Dermis microvascular lymphatic vessel endothelial cell (primary cell): ENCODE data around the gene VPS13D. TPM values are rescaled to one million over a fixed set of nuclear protein-coding genes. Genes with fewer than 3 reads are reported as not detected.
A peak's percentile ranks its signal among the peaks of the same experiment; 100 is the strongest.
"Not testable (repeated sequence)": the region's sequence is repeated elsewhere in the genome, so short reads cannot be mapped to it uniquely, and the experiment has no call there.

Experiments used
- DNase-seq, 2 donors: peaks; one replicate each; pipeline versions ENCODE4 v3.0.0 to v3.0.0-alpha.2; 2010; ENCODE audit warnings: low read depth in 2 of 2
- total RNA-seq: library from RNA; depleted of rRNA; stranded (reverse); fragments of >200 nt; gene quantifications from 2 replicates; pipeline ENCODE4 v1.2.1, GENCODE V29; 2014

VPS13D gene
- total RNA-seq, 1 donor from 2014 or later: 22.9 TPM

DNA sequence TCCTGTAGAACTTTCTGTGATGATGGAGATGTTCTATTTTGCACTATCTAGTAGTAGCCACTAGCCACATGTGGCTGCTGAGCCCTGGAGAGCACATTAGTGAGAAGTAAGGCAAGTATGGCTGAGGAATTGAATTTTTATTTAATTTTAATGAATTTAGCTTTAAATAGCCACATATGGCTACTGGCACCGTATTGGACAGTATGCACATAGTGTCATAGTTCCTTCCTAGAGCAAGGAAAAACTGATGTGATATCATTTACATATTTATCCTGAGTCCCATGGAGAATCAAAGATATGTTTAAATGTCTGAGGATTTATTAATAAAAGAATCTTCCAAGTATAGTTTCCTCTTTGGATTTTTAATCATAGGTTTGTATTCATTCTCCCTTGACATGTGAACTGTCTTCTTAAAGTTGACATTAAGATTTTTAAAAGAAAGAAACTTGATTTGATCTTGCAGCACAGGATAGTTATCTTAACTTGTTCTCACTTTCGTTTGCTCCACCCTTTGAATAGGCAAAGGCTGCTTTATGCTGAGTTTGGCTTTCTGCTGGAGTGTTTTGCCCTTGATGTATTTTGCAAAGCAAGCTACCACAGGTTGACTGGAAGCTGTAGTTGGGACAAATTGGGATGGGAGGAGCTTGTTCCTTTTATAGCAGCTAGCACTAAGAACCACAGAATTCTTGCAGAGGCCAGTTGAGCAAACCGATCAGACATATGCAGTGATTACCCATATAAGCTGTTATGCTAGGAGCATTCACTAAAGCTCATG lies 129.7 kb downstream of the VPS13D start:
- no peak for DNase-seq

DNA sequence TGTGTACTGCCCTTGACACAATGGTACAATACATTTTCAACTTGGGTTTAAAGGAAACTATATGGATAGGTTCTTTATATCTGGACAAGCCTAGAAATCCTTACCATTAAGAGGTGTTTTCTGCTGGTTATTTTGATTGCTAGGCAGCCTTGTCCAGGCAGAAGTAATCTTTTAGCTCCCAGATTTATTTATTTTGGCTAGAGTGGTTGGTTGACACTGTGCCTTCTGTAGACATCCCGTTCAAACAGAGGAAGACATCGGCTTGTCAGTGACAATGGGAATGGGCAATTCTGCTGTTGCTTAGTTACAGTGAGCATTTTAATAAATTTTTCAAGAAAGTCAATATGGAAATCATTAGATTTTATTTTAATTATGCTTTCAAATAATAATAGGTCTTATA lies 138.8 kb downstream of the VPS13D start:
- peak; percentile 68 to 84 for DNase-seq

DNA sequence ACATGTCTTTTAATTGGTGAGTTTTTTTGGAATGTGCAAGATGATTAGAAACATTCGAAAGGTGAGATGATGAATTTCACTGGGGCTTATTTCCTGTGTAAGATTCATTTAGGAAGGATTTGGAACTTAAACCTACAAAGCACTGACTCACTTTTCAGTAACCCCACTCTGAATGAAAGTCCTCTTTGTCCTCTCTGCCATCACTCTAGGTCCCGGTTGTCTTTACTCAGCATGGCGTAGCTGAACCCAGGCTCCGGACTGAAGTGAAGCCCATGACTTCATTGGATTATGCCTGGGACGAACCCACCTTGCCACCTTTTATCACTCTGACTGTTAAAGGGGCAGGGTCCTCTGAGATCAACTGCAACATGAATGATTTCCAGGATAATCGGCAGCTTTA lies 139.4 kb downstream of the VPS13D start:
- no peak for DNase-seq

DNA sequence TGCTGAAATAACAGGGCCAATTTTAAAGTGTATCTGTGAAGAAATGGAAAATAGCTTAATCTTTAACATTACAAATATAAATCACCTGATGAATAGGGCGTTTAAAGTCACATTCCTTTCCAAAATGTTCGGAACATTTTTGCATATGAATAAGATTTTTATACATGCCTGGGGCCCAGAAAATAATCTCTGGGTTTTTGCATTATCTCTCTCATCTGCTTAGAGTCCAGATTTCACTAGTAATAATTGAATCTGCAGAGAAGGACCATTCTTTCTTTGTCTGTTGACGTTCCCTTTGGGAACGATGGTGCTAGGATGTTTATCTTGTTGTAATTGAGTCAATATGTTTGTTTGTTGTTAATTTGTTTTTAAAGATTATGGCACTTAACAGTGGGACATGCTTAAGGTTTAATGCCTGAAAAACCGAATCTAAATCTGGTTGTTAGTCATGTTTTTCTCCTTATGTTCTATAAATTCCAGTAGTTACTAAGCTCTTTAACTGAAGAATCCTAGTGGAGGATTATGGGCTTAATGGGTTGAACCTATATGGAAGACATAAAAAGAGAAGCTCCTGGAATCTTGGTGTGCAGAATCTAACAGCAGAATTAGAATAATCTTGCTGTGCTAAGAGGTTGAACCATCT lies 140.6 kb downstream of the VPS13D start:
- DNase-seq: no peak

DNA sequence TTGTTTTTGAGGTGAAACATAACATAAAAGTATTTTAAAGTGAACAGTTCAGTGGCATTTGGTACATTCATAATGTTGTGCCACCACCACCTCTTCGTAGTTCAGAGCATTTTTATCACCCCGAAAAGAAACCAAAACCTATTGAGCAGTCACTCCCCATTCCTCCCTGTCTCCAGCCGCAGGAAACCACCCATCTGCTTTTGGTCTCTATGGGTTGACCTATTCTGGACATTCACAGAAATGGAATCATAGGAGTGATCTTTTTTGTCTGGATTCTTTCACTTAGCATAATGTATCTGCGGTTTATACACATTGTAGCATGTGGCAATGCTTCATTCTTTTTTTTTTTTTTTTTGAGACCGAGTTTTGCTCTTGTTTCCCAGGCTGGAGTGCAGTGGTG lies 141.2 kb downstream of the VPS13D start:
- DNase-seq: no peak

DNA sequence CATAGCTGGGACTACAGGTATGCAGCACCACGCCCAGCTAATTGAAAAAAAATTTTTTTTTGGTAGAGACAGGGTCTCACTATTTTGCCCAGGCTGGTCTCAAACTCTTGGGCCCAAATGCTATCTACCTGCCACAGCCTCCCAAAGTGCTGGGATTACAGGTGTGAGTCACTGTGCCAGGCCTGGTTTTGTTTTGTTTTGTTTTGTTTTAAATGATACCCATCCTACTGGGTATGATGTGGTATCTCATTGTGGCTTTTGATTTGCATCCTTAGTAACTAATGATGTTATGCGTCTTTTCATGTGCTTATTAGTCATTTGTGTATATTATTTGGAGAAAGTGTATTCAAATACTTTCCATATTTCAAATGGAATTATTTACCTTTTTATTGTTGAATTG lies 142.3 kb downstream of the VPS13D start:
- no peak for DNase-seq

DNA sequence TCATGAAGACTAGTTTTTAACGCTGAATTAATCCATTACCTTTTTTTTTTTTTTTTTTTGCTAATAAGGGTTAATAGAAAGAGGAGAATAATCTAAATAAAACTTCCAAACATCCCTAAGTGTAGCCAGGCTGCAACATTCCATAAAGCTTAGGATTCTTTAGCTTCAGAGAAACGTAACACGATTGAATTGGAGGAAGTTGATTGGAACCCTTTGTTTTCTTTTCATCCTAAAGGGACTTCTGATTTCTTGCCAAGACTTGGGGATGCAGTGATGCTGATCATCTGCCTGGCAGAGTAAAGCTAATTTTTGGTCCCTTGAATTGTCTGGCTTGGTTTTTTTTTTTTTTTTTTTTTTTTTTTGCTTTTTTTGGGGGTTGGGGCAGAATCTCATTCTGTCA lies 142.9 kb downstream of the VPS13D start:
- peak in 1 of 2 donors; percentile 48 for DNase-seq

DNA sequence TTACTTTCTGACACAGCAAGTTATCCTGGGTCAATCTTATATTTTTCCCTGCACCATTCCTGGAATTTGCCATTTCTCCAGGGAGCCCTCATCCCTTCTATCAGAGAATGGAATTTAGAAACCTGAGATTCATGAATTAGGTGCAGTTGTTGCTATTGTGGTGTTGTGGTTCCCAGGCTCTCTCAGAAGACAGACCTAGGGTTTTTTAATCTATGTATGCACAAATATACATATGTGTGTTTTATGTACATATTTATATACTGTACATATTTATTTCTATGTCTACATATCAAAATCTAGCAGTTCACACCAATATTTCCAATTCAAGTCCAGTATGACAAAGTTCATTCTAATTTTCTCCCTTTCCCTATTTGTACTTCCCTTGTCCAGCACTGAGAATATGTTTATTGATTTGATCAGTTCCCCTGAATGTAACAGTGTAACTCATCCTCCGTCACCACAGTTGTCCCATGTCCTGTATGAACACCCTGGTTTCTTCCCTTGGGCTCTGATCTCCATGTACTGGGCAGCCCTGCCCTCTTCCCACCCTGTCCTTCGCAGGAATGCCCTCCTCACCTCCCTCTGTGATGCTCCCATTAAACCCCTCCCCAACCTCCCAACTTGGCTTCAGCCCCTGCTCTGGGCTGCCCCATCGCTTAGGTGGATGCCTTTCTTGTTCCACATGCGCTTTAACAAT lies 145.5 kb downstream of the VPS13D start:
- DNase-seq: no peak

DNA sequence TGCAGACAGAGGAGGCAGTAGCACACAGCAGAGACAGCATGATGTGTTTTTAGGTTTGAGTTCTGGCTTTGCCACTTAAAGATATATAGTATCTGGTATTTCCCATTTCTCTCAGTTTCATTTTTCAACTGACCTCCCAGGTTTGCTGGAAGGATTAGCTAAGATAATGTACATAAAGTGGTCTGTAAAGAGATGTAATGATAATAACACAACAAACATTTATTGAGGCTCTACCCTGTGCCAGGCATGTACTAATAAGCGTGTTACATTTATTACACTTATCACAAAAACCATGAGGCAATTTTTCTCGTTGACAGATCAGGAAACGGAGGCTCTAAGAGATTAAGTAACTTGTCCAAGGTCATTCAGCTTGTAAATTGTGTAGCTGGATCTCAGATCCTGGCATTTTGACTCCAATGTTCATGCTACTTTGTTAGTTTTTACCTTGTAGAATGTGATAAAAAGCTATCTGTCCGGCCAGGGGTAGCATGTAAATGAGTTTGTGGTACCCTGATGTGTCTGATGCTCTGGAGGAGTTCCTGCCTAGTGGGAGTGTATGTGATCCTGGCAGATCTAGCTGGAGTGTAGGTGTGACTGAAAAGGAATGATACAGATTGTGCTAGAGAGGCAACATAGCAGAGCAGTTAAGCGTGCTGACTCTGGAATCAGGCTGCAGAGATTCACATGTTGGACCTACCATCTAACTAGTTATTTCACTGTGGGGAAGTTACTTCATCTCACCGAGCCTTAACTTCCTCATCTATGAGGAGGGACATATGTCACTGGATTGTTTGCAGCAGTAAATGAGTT lies 146.6 kb downstream of the VPS13D start:
- peak in 1 of 2 donors; percentile 23 for DNase-seq

DNA sequence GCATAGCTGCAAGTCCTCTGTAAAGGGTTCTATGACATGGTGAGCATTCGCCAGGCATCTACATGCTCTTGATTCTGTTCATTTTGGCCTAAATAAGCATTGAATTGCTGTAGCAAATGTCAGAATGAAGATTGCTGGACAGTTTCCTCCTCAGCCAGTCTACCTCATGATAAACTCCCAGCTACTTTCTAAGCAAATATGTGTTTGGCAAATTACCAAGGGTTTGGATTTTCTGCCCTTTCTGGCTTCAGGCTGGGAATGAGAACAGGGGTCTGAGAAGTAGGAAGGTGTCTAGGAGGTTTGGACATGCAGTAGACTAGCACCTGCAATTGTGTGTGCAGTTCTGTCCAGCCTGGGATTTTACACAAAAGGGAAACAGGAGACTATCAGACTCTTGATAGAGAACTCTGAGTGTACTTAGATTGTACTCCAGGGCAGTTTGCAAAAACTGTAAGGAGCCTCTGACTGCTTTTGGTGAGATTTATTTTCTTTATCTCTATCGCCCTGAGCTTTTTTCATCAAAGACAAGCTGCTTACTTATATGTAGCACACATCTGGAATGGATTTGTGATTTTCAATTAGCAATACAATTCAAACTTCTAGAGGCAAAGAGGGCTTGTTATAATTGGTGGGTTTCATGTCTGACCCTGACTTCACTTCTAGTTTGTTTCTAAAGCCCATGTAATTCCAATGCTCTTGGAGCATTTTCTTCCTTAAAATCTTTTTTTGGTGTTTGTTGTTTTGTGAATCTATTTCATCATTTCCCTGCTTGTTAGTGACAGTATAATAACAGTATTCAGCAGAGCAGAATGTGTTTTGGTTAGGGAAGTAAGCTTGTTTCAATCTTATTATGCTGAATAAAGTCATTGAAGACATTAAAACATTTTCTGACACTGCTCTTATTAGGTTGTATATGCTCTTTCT lies 150.8 kb downstream of the VPS13D start:
- DNase-seq: no peak

DNA sequence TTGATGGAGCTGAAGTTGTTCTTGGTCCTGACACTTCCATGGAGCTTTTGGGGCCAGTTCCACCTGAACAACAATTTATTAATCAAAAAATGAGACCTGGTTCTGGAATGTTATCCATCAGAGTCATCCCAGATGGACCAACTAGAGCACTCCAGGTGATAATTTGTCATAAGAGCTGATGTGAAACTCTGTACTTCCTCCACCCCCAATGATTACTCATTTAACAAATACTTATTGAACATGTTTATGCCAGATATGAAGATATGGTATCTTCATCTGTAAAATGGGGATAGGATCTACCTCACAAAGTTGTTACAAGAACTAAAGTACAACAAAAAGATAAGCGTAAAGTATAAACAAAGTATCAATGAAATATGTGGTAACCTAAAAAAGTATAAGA lies 153.2 kb downstream of the VPS13D start:
- DNase-seq: no peak

DNA sequence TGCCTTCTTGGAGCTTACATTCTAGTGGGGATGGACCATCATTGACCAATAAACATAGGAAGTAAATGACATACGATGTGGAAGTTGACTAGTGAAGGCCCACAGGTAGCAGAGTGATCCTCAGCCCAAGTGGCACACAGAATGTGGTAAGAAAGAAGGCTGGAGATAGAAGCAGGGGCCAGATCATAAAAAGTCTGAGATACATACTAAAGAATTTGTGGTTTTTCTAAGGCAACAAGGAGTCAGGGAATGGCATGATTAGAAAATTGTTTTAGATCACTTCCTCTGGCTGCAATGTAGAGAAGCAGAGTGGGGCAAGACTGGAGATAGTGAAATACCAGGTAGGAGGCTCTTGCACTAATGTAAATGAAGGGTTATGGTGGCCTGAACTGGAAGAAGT lies 154.0 kb downstream of the VPS13D start:
- DNase-seq: no peak

DNA sequence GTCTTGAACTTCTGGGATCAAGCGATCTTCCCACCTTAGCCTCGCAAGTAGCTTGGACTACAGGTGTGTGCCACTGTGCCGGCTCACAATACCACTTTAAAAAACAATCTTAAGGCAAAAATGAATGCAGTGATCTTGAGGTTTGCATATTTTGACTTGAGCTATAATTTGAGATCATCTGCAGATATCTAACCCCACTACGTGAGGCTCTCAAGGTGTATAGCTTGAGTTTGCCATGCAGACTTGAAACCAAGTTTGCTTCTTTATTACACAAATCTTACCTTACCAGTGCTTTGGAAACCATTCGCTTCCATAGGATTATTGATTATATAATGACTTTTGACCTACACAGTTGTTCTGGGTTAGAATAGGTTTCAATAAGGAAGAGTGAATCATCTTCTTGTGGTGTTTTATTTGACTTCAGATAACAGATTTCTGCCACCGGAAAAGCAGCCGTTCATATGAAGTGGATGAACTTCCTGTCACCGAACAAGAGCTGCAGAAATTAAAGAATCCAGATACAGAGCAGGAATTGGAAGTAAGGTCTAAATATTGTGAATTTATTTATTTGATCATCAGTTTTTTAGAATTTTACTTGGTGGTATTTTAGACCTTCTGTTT lies 155.1 kb downstream of the VPS13D start:
- DNase-seq: peak in 1 of 2 donors; percentile 43

DNA sequence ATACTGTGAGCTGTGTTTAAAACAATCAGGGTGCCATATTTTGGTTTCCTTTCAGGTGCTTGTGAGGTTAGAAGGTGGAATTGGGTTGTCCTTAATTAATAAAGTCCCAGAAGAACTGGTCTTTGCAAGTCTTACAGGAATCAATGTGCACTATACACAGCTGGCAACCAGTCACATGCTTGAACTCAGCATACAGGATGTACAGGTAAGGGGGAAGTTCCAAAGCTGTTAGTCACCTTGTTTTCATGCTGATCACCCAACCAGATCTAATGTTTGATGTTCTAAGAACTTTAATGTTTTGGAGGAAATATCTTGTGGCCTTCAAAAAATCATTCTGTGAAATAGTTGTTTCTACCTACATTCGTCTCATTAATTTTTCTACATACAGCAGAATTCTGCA lies 156.3 kb downstream of the VPS13D start:
- DNase-seq: peak in 1 of 2 donors; percentile 42

DNA sequence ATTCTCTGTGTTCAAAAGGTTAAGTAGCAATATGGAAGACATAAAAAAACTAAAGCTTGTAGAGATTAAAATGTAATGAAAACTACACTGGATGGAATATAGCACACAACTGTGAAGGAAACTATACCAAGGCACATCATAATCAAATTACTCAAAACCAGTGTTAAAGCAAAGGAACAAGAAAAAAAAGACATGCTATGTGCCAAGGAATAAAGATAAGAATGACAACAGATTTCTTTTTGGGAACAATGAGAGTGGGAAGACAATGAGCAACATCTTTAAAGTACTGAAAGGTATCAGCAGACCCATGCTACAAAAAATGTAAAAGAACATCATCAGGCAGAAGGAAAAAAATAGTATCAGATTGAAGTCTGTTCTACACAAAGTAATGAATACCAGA lies 157.8 kb downstream of the VPS13D start:
- DNase-seq: no peak

DNA sequence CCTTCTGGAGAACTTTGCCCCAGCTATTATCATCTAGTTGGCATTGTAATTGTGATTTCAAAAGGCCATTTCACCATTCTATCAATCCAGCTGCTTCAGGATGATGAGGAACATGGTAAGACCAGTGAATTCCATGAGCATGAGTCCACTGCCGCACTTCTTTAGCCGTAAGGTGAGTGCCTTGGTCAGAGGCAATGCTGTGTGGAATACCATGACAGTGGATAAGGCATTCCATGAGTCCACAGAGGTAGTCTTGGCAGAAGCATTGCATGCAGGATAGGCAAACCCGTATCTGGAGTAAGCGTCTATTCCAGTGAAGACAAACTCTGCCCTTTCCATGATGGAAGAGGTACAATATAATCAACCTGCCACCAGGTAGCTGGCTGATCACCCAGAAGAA lies 160.5 kb downstream of the VPS13D start:
- DNase-seq: not testable (repeated sequence)

DNA sequence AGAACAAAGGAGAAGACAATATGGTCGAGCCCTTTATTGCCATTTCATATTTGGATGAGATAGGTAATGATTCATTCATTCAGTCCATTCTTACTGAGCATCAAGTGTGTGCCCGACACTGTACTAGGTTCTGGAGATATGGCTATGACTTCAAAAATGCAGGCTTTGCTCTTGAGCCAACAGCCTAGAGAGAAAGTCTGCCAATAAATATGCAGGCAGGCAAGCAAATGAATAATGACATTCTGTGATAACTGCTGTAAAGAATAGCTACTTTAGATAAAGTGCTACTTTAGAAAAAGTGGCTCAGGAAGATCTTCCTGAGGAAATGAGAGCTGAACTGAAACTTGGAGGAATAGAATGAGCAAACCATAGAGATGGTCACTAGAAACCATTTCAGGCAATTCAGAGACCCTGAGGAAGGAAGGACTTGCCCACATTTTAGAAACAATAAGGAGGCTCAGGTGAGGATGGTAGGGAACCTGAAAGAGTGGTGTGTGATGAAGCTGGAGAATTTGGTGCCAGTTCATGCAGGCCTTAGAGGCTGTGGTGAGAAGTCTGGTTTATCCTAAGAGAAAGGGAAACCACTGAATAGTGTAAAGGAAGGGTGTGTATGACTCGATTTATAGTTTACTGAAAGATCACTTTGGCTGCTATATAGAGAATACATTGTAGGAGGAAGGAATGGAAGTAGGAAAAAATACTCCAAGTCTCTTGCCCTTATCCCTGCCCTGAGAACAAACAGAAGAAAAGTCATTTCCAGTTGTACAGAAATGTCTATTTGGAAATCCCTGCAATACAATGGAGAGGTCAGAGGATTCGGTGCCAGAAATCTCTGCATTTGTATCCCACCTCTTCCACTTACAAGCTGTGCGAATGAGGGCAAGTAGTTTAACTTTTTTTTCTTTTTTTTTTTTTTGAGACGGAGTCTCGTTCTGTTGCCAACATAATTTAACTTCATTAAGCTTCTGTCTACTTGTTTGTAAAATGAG lies 167.9 kb downstream of the VPS13D start:
- peak in 1 of 2 donors; percentile 76 for DNase-seq

DNA sequence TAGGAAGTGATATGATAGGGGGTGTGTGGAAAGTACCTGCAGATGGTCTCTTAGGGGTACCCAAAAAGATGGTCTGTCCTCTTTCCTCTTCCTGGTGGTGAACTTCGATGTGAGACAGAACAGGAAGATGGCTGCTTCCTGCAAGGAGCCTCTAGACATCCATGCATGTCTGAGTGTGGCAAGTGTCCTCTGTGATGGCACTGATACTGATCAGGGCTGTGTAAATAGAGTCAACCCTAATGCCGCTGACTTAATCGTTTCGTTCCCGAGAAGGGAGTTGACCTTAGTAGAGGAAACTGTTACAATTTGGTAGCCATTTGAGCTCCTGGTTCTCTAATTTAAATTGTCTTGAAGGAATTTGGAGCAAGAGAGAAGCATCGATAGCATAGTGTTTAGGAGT lies 168.6 kb downstream of the VPS13D start:
- DNase-seq: peak in 1 of 2 donors; percentile 38
